GM10248 (cell line): ENCODE results near the gene MYO1C.
"Not testable (repeated sequence)": the region's sequence is repeated elsewhere in the genome, so short reads cannot be mapped to it uniquely, and the experiment has no call there.

Experiments
- CTCF ChIA-PET: fragments of 300-600 bp; sonication (Branson Sonifier 250); formaldehyde crosslinking; extraction: SDS; loops from one replicate; lab custom pipeline; 2021; ENCODE audit warnings: antibody characterized with exemption; lab: Yijun Ruan, JAX
- POLR2A ChIA-PET: fragments of 350-650 bp; sonication (Branson Sonifier 250); formaldehyde crosslinking; extraction: SDS; loops from one replicate; lab custom pipeline; 2020; ENCODE audit warnings: antibody characterized with exemption; lab: Yijun Ruan, JAX
- DNase-seq: peaks from one replicate; pipeline ENCODE4 v3.0.0; 2012; ENCODE audit errors: extremely low spot score
- TF ChIP-seq, protein P1 (sequence below): IDR thresholded peaks from 2 replicates; pipeline ENCODE4 v1.5.1; 2012; ENCODE audit warnings: mild to moderate bottlenecking, low read depth; ENCODE audit errors: extremely low read depth, missing control alignments, control extremely low read depth

Gene MYO1C

DNA sequence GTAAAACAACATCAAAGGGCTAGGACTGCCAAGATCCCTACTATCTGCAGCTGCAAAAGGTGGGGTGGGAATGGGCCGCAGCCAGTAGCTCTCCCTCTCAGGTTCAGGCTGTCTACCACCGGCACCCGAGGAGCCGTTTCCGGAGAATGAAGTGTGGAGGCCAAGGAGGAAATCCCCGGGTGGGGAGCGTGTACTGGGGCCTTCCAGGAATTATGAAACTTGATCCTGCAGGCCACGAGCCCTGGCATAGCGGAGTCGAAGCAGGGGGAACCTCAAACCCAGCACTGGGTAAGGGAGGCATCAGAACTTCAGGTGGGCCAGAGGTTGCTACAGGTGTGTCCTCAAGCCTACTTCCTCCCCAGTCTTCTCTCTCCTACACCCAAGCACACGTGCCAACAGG lies 18.8 kb upstream of the MYO1C start:
- no peak for DNase-seq
- ChIA-PET CTCF (interaction anchor here (1.1 to 2.7 kb wide), 3 partner anchors 13 to 146 kb away, joined by 3 to 9 read pairs (median 4); no protein-coding TSS in a partner anchor), POLR2A (no interaction called here)
- TF ChIP-seq, protein P1, sequence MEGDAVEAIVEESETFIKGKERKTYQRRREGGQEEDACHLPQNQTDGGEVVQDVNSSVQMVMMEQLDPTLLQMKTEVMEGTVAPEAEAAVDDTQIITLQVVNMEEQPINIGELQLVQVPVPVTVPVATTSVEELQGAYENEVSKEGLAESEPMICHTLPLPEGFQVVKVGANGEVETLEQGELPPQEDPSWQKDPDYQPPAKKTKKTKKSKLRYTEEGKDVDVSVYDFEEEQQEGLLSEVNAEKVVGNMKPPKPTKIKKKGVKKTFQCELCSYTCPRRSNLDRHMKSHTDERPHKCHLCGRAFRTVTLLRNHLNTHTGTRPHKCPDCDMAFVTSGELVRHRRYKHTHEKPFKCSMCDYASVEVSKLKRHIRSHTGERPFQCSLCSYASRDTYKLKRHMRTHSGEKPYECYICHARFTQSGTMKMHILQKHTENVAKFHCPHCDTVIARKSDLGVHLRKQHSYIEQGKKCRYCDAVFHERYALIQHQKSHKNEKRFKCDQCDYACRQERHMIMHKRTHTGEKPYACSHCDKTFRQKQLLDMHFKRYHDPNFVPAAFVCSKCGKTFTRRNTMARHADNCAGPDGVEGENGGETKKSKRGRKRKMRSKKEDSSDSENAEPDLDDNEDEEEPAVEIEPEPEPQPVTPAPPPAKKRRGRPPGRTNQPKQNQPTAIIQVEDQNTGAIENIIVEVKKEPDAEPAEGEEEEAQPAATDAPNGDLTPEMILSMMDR = no peak

DNA sequence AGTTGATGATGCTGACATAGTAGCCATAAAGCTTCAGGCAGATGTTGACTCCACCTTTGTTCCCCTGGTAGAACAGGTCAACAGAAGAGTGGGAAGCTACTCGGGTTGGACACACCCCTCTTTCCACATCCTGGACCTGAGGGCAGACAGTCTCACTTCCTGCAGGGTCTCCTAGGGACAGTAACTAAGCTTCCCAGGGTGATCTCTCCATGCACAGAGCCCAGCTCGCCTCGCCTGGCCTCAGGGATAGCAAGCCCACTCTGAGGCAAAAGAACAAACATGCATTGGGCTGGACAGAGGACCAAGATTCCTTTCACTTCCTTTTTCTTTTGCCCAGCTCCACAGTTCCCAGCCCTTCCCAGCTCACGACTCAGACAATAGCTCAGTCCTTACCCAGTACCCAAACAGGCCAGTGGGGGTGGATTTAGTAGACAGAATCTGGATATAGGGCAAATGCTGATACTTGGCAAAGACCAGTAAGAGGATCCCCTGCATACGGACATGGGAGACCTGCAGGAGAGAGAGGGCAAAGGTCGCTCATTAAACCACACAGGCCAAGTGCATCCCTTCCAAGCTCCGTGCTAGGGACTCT lies 16.9 kb upstream of the MYO1C start:
- TF ChIP-seq, protein P1 = no peak
- POLR2A ChIA-PET = no interaction called here
- CTCF ChIA-PET = interaction anchor here (0.8 to 2.7 kb wide), 5 partner anchors 10 to 177 kb away, joined by 3 to 9 read pairs (median 3); partner anchors contain the start of gene MYO1C
- DNase-seq = no peak

DNA sequence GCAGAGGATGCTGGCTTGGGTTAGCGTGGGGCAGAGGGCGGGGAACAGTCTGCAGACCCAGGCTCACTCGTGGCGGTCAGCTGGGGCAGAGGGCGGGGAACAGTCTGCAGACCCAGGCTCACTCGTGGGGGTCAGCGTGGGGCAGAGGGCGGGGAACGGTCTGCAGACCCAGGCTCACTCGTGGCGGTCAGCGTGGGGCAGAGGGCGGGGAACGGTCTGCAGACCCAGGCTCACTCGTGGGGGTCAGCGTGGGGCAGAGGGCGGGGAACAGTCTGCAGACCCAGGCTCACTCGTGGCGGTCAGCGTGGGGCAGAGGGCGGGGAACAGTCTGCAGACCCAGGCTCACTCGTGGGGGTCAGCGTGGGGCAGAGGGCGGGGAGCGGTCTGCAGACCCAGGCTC lies 16.2 kb upstream of the MYO1C start:
- POLR2A ChIA-PET, DNase-seq: not testable (repeated sequence)
- CTCF ChIA-PET = interaction anchor here (0.9 to 2.7 kb wide), 4 partner anchors 11 to 143 kb away, joined by 3 to 9 read pairs (median 6); partner anchors contain the start of gene MYO1C

DNA sequence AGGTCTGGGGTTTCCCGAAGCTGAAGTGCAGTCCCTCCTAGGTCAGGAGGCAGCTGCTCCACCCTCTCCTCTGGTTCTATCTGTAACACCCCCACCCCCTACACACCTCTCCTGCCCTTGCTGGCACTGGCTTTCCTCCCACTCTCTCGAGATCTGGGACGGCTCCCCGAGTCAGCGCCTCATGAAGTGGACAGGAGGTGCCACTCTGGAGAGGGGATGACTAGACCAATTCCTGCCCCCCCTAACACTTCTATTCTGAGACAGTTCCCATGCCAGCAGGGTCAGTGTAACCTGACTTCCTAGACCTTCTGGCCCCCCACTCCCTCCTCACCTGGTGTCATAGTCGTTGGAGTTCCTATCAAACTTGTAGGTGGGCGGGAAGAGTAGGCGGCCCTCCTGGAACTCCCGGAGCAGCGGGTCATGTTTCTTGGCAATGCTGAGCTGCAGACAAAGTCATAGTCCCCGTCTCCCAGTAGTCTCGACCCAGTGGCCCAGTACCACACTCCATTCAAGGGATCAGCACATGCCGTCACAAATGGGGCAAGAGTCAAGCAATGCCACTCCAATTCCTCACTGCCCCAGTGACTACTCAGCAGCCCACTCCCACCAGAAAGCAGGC lies 14.3 kb upstream of the MYO1C start:
- CTCF ChIA-PET = interaction anchor here (2.2 to 4.8 kb wide), 2 partner anchors 10 to 142 kb away, joined by 11 to 36 read pairs; partner anchors contain the start of gene INPP5K
- no peak for DNase-seq
- TF ChIP-seq, protein P1 = no peak
- POLR2A ChIA-PET = no interaction called here

DNA sequence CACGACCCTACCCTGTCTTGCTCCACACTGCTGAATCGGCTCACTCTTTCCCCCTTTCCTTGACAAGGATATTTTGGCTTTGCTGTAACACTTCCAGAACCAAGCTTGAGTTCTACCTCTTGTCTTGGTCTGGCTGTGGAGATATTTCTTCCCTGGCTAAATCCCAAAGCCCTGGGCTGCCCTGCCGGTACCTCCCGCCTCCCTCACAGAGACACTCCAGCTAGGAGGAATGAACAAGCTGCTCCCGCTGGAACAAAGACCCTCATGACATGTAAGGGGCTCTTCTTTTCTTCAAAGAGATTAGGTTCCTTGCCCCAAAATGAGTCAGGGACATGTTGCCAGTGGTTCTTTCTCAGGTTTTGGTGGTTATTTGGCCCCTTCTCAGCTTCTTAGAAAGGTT lies 13.1 kb upstream of the MYO1C start:
- TF ChIP-seq, protein P1 = no peak
- POLR2A ChIA-PET = interaction anchor here (2.0 kb wide), 1 partner anchor 11 kb away, joined by 6 read pairs; the partner anchor contains the start of gene INPP5K

DNA sequence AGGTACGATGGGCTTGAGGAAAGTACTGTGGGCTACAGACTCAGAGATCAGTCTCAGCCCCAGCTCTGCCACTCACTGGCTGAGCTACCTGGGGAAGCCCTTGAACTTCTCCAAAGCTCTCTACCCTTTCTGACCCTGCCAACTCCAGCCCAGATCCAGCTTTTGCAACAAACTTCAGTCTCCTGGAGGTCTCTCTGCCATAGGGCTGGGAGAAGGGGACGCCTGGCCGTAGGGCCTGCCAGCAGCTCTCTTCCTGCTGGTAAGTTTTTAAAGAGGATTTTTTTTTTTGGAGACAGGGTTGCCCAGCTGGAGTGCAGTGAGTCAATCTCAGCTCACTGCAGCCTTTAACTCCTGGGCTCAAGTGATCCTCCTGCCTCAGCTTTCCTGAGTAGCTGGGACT lies 12.4 kb upstream of the MYO1C start:
- POLR2A ChIA-PET = interaction anchor here (2.0 kb wide), 1 partner anchor 12 kb away, joined by 6 read pairs; the partner anchor contains the start of gene INPP5K
- TF ChIP-seq, protein P1 = no peak
- no peak for DNase-seq
- CTCF ChIA-PET = interaction anchor here (0.9 to 4.8 kb wide), 6 partner anchors 10 to 226 kb away, joined by 3 to 36 read pairs (median 4); partner anchors contain the start of gene INPP5K

More for the DNA sequence above, 13.1 kb upstream of the MYO1C start:
- DNase-seq = no peak
- CTCF ChIA-PET = interaction anchor here (0.9 to 4.8 kb wide), 6 partner anchors 11 to 227 kb away, joined by 3 to 36 read pairs (median 4); partner anchors contain the start of genes INPP5K and MYO1C
